NCI-H187 (cell line): ENCODE measurements around the gene KRT72.
"Not testable (repeated sequence)": the region's sequence is repeated elsewhere in the genome, so short reads cannot be mapped to it uniquely, and the experiment has no call there.

Experiments
- DNase-seq, 2 experiments: peaks; one replicate each; lab custom pipeline; 2025; lab: John Stamatoyannopoulos, UW

The KRT72 gene

GRCh38 chr12:52606581-52607218 lies 5.4 kb upstream of the KRT72 start:
- no peak for DNase-seq

GRCh38 chr12:52606096-52606495 lies 4.8 kb upstream of the KRT72 start:
- DNase-seq = no peak

GRCh38 chr12:52605542-52605941 lies 4.3 kb upstream of the KRT72 start:
- no peak for DNase-seq

GRCh38 chr12:52604859-52605258 lies 3.6 kb upstream of the KRT72 start:
- no peak for DNase-seq

- no peak for DNase-seq
Measured at GRCh38 chr12:52603314-52603713, 2.1 kb upstream of the KRT72 start.

- no peak for DNase-seq
Measured at GRCh38 chr12:52602552-52602951, 1.3 kb upstream of the KRT72 start.

GRCh38 chr12:52601671-52602070 lies 408 bp upstream of the KRT72 start:
- DNase-seq = no peak

- no peak for DNase-seq
Measured at GRCh38 chr12:52600475-52600874, 788 bp downstream of the KRT72 start.

GRCh38 chr12:52600071-52600470 lies 1.2 kb downstream of the KRT72 start:
- DNase-seq = no peak

- no peak for DNase-seq
Measured at GRCh38 chr12:52598966-52599365, 2.3 kb downstream of the KRT72 start.

GRCh38 chr12:52594237-52594636 lies 7.0 kb downstream of the KRT72 start:
- not testable (repeated sequence) for DNase-seq

- DNase-seq = no peak
Measured at GRCh38 chr12:52591521-52591920, 9.7 kb downstream of the KRT72 start.

- DNase-seq = no peak
Measured at GRCh38 chr12:52590021-52590420, 11.2 kb downstream of the KRT72 start.

GRCh38 chr12:52587563-52587962 lies 13.7 kb downstream of the KRT72 start:
- DNase-seq = no peak

GRCh38 chr12:52585946-52586345 lies 15.3 kb downstream of the KRT72 start:
- DNase-seq = no peak

GRCh38 chr12:52585066-52585465 lies 16.2 kb downstream of the KRT72 start:
- no peak for DNase-seq

GRCh38 chr12:52584156-52584682 lies 17.0 kb downstream of the KRT72 start:
- no peak for DNase-seq

- no peak for DNase-seq
Measured at GRCh38 chr12:52582971-52583456, 18.2 kb downstream of the KRT72 start.

- DNase-seq = no peak
Measured at GRCh38 chr12:52582486-52582885, 18.8 kb downstream of the KRT72 start.

- DNase-seq = no peak
Measured at GRCh38 chr12:52581481-52581880, 19.8 kb downstream of the KRT72 start.

GRCh38 chr12:52581066-52581465 lies 20.2 kb downstream of the KRT72 start:
- DNase-seq = no peak

- DNase-seq = no peak
Measured at GRCh38 chr12:52580496-52580895, 20.8 kb downstream of the KRT72 start.

GRCh38 chr12:52579468-52580465 lies 21.5 kb downstream of the KRT72 start:
- no peak for DNase-seq
